Fibroblast of lung (primary cell): ENCODE data around the gene RGS18. TPM values are rescaled to one million over a fixed set of nuclear protein-coding genes. Genes with fewer than 3 reads are reported as not detected.

Experiments used
- DNase-seq, 2 donors: peaks; one replicate each; pipeline versions ENCODE4 v3.0.0 to v3.0.0-alpha.2; 2010; ENCODE audit warnings: low read depth in 2 of 2
- H2AFZ ChIP-seq: 2 replicates; pipeline ENCODE4 v1.5.1; 2012; ENCODE audit warnings: low read length, control low read depth, inconsistent platforms
- H3K27ac ChIP-seq: 2 replicates; pipeline ENCODE4 v1.5.1; 2011; ENCODE audit warnings: low read length, control low read depth; ENCODE audit not compliant: insufficient read depth
- H3K27me3 ChIP-seq: 2 replicates; pipeline ENCODE4 v1.5.1; 2011; ENCODE audit warnings: mild to moderate bottlenecking, low read length; ENCODE audit not compliant: control insufficient read depth, insufficient read depth
- H3K36me3 ChIP-seq: 2 replicates; pipeline ENCODE4 v1.5.1; 2011; ENCODE audit warnings: low read length; ENCODE audit not compliant: control insufficient read depth, insufficient read depth
- H3K4me1 ChIP-seq: 2 replicates; pipeline ENCODE4 v1.5.1; 2011; ENCODE audit warnings: low read length; ENCODE audit not compliant: control insufficient read depth, insufficient read depth; ENCODE audit errors: extremely low read depth
- H3K4me2 ChIP-seq: 2 replicates; pipeline ENCODE4 v1.5.1; 2011; ENCODE audit warnings: low read length, control low read depth; ENCODE audit not compliant: insufficient read depth; ENCODE audit errors: extremely low read depth
- H3K4me3 ChIP-seq, 4 experiments: fragments of 200-600 bp in 1 of 4; sonication (generic) in 1 of 4; replicated peaks in 1 of 4; 2 replicates each; pipeline ENCODE4 v1.5.1; 2011 to 2016; ENCODE audit warnings: low read length in 4 of 4, low read depth in 3 of 4, mild to moderate bottlenecking in 3 of 4, control low read depth in 2 of 4, inconsistent platforms in 1 of 4, mixed read lengths in 1 of 4; ENCODE audit not compliant: insufficient read depth in 1 of 4; ENCODE audit errors: control extremely low read depth in 1 of 4
- H3K79me2 ChIP-seq: 2 replicates; pipeline ENCODE4 v1.5.1; 2012; ENCODE audit warnings: mild to moderate bottlenecking, low read length, inconsistent platforms; ENCODE audit not compliant: control insufficient read depth, insufficient read depth
- H3K9ac ChIP-seq: 2 replicates; pipeline ENCODE4 v1.5.1; 2011; ENCODE audit warnings: mild to moderate bottlenecking, low read length, control low read depth; ENCODE audit not compliant: insufficient read depth
- H3K9me3 ChIP-seq: 2 replicates; pipeline ENCODE4 v1.5.1; 2012; ENCODE audit warnings: low read depth, low read length; ENCODE audit not compliant: control insufficient read depth, insufficient read depth
- H4K20me1 ChIP-seq: 2 replicates; pipeline ENCODE4 v1.5.1; 2011; ENCODE audit warnings: low read length; ENCODE audit not compliant: control insufficient read depth, insufficient read depth; ENCODE audit errors: extremely low read depth
- EZH2 ChIP-seq: IDR thresholded peaks from 2 replicates; pipeline ENCODE4 v1.5.1; 2012; ENCODE audit warnings: low read length, control low read depth, mild to moderate bottlenecking; ENCODE audit errors: missing control alignments
- polyA plus RNA-seq, 2 donors: library from polyadenylated mRNA; depleted of rRNA in 1 of 2; stranded (reverse) in 1 of 2; unstranded in 1 of 2; fragments of >200 nt; gene quantifications; 2 replicates each; pipeline ENCODE4 v1.2.1, GENCODE V29; 2011 to 2012; ENCODE audit warnings: missing spikeins in 1 of 2
- total RNA-seq: library from RNA; depleted of rRNA; stranded (reverse); fragments of >200 nt; gene quantifications from 2 replicates; pipeline ENCODE4 v1.2.1, GENCODE V29; 2014
- TF ChIP-seq, protein P1 (sequence below), 2 donors: IDR thresholded peaks in 1 of 2; conservative IDR thresholded peaks in 1 of 2; 1 replicate in 1 of 2; 2 replicates in 1 of 2; pipeline ENCODE4 v1.5.1; 2011 to 2012; ENCODE audit warnings: low read length in 2 of 2, control low read depth in 1 of 2, inconsistent platforms in 1 of 2, low read depth in 1 of 2, mild to moderate bottlenecking in 1 of 2

RGS18 gene
- total and polyA plus RNA-seq, 2 donors (not counting 1 experiment from before 2014, with no cell fraction given), result 0.17 TPM; not detected in 1

DNA sequence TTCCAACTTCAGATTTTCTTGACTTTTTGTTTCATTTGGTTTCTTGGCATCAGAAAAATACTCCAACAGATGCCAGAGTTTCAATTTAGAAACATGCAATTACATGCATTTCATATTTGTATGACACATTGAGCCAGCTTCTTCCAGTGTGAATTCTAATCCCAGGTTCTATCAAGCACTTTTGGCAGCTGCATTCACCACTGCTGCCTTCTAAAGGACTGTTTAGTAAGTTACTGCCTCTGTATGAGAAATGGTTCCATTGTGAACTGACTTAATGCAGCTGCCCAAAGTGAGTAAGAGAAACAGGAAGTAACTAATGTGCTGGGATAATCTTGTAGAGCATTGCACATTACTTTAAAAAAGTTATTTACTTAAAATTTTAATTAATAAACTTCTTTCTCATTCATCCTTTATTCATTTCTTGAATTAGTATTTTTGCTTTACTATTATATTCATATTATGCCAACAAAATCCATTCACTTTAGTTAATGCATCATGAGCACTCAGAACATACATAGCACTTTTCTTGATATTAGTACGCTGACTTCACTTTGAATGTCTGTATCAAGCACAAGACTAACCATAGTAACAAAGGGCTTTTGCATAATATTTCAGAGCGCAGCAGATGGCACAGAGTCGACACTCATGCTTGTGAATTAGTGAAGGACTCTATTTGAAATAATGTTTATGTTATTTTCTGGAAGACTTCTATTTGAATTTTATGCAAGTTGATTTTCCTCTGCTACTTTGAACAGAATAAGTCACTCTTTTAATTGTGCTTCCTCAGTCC, 9.8 kb downstream of the RGS18 start:
- H2AFZ ChIP-seq, result no peak overlapping the region
- no peaks in the 10 kb centered on the region for H3K9me3 ChIP-seq
- no peaks in the 10 kb centered on the region for H3K27me3 ChIP-seq
- no peak overlapping the region for H3K9ac ChIP-seq
- TF ChIP-seq, protein P1, sequence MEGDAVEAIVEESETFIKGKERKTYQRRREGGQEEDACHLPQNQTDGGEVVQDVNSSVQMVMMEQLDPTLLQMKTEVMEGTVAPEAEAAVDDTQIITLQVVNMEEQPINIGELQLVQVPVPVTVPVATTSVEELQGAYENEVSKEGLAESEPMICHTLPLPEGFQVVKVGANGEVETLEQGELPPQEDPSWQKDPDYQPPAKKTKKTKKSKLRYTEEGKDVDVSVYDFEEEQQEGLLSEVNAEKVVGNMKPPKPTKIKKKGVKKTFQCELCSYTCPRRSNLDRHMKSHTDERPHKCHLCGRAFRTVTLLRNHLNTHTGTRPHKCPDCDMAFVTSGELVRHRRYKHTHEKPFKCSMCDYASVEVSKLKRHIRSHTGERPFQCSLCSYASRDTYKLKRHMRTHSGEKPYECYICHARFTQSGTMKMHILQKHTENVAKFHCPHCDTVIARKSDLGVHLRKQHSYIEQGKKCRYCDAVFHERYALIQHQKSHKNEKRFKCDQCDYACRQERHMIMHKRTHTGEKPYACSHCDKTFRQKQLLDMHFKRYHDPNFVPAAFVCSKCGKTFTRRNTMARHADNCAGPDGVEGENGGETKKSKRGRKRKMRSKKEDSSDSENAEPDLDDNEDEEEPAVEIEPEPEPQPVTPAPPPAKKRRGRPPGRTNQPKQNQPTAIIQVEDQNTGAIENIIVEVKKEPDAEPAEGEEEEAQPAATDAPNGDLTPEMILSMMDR (conservative IDR thresholded peaks at IDR 0.05 in 1 of 2, IDR thresholded peaks at IDR 0.05 in 1 of 2; ENCODE audit: low read depth in 1 of 2, low read length in 2 of 2), result no peak
- TF ChIP-seq EZH2, result no peak
- H4K20me1 ChIP-seq, result no peaks in the 10 kb centered on the region
- no peaks in the 10 kb centered on the region for H3K4me1 ChIP-seq
- DNase-seq, result peak; percentile 11 to 47
- no peak overlapping the region for H3K4me2 ChIP-seq
- H3K79me2 ChIP-seq, result no peaks in the 10 kb centered on the region
- no peak overlapping the region for H3K27ac ChIP-seq
- H3K36me3 ChIP-seq, result no peaks in the 10 kb centered on the region
- H3K4me3 ChIP-seq, result no peak overlapping the region

DNA sequence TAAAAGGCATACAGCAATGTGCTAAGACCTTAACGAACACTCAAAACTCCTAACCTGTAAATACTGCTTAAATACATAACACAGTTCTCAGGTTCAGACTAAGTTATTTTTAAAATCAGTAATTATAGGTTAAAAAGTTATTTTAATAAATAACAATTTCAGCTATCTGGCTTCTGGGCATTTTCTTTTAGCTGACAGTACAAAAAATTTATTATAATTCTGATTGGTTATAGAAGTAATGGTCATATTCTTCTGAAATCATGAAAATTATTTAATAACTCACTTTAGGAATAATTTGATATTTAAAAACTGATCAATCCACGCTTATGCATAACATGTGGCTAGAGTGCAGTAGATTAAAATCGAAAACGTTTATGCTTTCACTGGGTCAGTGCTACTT, 10.7 kb downstream of the RGS18 start:
- no peak overlapping the region for H3K4me3 ChIP-seq
- H4K20me1 ChIP-seq, result no peaks in the 10 kb centered on the region
- H3K4me1 ChIP-seq, result no peaks in the 10 kb centered on the region
- no peaks in the 10 kb centered on the region for H3K27me3 ChIP-seq
- no peaks in the 10 kb centered on the region for H3K9me3 ChIP-seq
- H3K79me2 ChIP-seq, result no peaks in the 10 kb centered on the region
- no peak overlapping the region for H3K27ac ChIP-seq
- H3K36me3 ChIP-seq, result no peaks in the 10 kb centered on the region
- H3K9ac ChIP-seq, result no peak overlapping the region
- no peak overlapping the region for H2AFZ ChIP-seq
- DNase-seq, result no peak
- no peak overlapping the region for H3K4me2 ChIP-seq
- no peak for TF ChIP-seq EZH2
- TF ChIP-seq, protein P1 (conservative IDR thresholded peaks at IDR 0.05 in 1 of 2, IDR thresholded peaks at IDR 0.05 in 1 of 2; ENCODE audit: low read depth in 1 of 2, low read length in 2 of 2), result no peak

GRCh38 chr1:192170196-192170984, 12.1 kb downstream of the RGS18 start:
- no peak overlapping the region for H3K4me2 ChIP-seq
- no peak overlapping the region for H3K27ac ChIP-seq
- H3K4me1 ChIP-seq, result no peaks in the 10 kb centered on the region
- H3K27me3 ChIP-seq, result no peaks in the 10 kb centered on the region
- no peaks in the 10 kb centered on the region for H3K79me2 ChIP-seq
- H3K36me3 ChIP-seq, result no peaks in the 10 kb centered on the region
- TF ChIP-seq EZH2, result no peak
- TF ChIP-seq, protein P1 (conservative IDR thresholded peaks at IDR 0.05 in 1 of 2, IDR thresholded peaks at IDR 0.05 in 1 of 2; ENCODE audit: low read depth in 1 of 2, low read length in 2 of 2), result no peak
- no peaks in the 10 kb centered on the region for H4K20me1 ChIP-seq
- no peaks in the 10 kb centered on the region for H3K9me3 ChIP-seq
- no peak overlapping the region for H3K9ac ChIP-seq
- no peak overlapping the region for H2AFZ ChIP-seq
- no peak for DNase-seq
- no peak overlapping the region for H3K4me3 ChIP-seq
